Right atrium auricular region (tissue), 2 donors: ENCODE results near the gene C1orf198. TPM values are rescaled to one million over a fixed set of nuclear protein-coding genes. Genes with fewer than 3 reads are reported as not detected.

ENCODE experiments used
- DNase-seq: peaks from one replicate; pipeline ENCODE4 v3.0.0-alpha.2; 2019; ENCODE audit warnings: low spot score
- H3K27ac ChIP-seq, 2 donors: fragments of 200-600 bp; sonication (generic); 1 replicate in 1 of 2; 2 replicates in 1 of 2; pipeline ENCODE4 v1.5.1; 2016 to 2019
- H3K27me3 ChIP-seq, 2 donors: fragments of 200-600 bp; sonication (generic); one replicate each; pipeline versions ENCODE4 v1.5.1 to v1.6.0; 2017 to 2019
- H3K36me3 ChIP-seq: fragments of 200-600 bp; sonication (generic); one replicate; pipeline ENCODE4 v1.5.1; 2016
- H3K4me1 ChIP-seq, 2 donors: fragments of 200-600 bp; sonication (generic); one replicate each; pipeline versions ENCODE4 v1.5.1 to v1.6.0; 2017 to 2019
- H3K4me3 ChIP-seq, 2 donors: fragments of 200-600 bp; sonication (generic); 1 replicate in 1 of 2; 2 replicates in 1 of 2; pipeline ENCODE4 v1.5.1; 2017 to 2019; ENCODE audit warnings: mild to moderate bottlenecking in 1 of 2, moderate library complexity in 1 of 2
- H3K9me3 ChIP-seq, 2 donors: fragments of 200-600 bp; sonication (generic); one replicate each; pipeline ENCODE4 v1.5.1; 2019
- total RNA-seq, 2 donors: library from RNA; depleted of rRNA; stranded (reverse); fragments of >200 nt; gene quantifications; one replicate each; pipeline ENCODE4 v1.1.0, GENCODE V29; 2016
- TF ChIP-seq, protein P1 (sequence below), 2 donors: fragments of 200-600 bp; sonication (generic); IDR thresholded peaks; one replicate each; pipeline ENCODE4 v1.5.1; 2019; ENCODE audit warnings: antibody characterized with exemption in 2 of 2

The C1orf198 gene
- total RNA-seq, 2 donors from 2014 or later = 86.1 to 115 TPM

DNA sequence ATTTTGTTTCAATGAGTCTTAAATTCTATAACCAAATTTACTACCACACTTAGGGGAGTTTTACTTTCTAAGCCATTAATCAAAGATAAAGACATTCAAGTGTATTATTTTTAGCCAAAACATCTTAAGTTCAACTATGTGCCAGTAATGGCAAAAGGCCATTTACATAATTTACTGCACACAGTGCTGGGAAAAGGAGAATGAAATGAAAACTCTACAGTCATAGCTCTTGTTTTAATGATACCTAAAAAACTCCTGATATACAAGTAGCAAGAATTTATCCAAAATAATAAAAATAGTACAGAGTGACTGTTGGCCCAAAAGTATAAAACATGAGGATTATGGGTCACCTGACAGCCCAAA lies 42.4 kb upstream of the C1orf198 start:
- H3K27me3 ChIP-seq = no peaks in the 10 kb centered on the region
- no peaks in the 10 kb centered on the region for H3K9me3 ChIP-seq
- DNase-seq = no peak
- no peak overlapping the region for H3K4me3 ChIP-seq
- peaks cover 0 to 12% of the 10 kb centered on the region in 2 donors for H3K4me1 ChIP-seq
- TF ChIP-seq, protein P1, sequence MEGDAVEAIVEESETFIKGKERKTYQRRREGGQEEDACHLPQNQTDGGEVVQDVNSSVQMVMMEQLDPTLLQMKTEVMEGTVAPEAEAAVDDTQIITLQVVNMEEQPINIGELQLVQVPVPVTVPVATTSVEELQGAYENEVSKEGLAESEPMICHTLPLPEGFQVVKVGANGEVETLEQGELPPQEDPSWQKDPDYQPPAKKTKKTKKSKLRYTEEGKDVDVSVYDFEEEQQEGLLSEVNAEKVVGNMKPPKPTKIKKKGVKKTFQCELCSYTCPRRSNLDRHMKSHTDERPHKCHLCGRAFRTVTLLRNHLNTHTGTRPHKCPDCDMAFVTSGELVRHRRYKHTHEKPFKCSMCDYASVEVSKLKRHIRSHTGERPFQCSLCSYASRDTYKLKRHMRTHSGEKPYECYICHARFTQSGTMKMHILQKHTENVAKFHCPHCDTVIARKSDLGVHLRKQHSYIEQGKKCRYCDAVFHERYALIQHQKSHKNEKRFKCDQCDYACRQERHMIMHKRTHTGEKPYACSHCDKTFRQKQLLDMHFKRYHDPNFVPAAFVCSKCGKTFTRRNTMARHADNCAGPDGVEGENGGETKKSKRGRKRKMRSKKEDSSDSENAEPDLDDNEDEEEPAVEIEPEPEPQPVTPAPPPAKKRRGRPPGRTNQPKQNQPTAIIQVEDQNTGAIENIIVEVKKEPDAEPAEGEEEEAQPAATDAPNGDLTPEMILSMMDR (IDR thresholded peaks at IDR 0.05) = no peak
- peak overlapping the region; percentile 61 to 73 for H3K27ac ChIP-seq
- H3K36me3 ChIP-seq = no peaks in the 10 kb centered on the region

DNA sequence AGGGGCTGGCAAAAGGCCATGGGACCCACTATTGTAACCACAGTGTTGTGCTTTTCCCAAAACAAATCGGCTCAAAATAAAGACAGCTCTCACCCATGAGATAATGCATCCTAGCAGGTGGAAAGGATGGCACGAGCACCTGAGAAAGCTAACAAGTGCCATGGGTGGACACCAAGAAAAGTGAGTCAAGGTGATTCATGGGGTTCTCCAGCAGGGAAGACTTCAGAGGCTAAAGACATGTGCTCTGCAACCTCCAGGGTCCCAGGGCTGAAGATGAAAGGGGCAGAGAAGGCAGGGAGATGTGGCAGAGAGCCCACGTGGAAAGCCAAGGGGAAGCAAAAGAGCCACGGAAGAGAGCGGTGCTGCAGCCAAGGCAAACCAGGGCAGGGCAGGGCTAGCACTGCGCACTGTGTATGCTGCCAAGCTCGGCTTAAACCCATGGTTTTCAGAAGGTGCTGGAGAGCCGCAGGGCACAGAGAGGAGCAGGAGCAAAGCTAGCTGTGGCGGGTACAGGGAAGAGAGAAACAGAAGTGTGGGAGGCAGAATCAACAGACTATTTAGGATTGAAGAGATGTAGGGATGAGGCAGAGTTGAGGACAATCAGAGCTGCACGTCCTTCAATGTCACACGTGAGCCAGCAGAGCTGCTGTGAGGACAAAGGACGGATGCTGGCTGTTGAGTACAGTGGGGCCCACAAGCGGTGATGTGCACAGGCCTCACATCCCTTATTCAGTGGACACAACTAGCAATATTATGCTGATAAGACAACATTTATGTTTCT lies 41.8 kb upstream of the C1orf198 start:
- Histone ChIP-seq H3K4me1 (peaks cover 0 to 12% of the 10 kb centered on the region in 2 donors), H3K9me3 (no peaks in the 10 kb centered on the region), H3K27me3 (no peaks in the 10 kb centered on the region), H3K4me3 (no peak overlapping the region), H3K36me3 (no peaks in the 10 kb centered on the region), H3K27ac (peak overlapping the region; percentile 61 to 73)
- TF ChIP-seq, protein P1 (IDR thresholded peaks at IDR 0.05) = no peak
- DNase-seq = no peak

DNA sequence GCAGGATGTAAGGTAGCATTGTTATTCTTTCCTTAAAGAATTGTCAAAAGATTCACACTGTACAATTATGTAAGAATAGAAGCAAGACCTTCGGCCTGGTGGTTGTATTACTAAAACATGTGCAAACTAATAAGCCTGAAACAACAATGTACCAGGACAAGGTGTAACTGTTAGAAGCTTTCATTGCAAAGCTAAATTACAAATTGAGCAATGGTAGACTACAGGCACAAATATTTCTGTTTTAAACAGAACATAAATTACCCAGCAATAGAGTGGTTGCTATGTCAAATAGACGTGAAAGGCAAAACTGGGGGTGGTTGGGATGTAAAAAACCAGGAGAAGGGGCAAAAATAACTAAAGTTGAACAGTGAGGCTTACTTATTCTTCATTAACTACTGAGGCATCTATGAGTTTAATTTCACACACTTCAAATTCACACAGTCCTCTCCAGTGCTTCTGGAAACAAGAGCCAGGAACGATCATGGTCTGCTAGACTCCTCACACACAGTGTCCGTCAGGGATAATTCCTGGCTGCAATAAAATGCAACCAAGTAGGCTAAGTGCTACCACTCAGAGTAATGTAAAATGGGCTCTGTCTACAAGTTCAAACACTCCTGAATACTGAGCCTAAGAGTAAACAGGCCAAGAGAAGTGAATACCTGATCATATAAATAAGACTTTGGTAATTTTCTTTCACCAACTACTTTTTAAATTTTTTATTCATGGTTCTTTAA lies 39.3 kb upstream of the C1orf198 start:
- H3K27ac ChIP-seq = no peak overlapping the region

DNA sequence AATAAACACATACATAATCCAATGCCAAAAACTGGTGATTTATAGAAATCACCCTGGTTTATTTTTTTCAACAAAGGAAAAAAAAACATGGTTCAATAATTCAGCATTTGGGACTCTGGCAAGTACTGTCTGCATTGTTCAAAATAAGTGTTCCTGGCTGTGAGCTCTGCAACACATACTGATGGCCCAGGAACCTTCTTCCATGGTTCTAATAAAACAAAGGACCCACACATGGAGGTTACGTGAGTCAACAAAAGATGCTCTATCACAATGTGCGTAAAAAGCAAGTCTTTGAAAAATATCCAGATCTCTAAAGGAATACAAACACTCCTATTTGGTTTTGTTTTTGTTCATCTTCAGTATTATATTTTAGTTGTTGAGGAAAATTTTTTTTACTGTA lies 37.9 kb upstream of the C1orf198 start:
- no peak for DNase-seq
- TF ChIP-seq, protein P1 (IDR thresholded peaks at IDR 0.05) = no peak
- H3K27me3 ChIP-seq = no peaks in the 10 kb centered on the region
- peaks cover 0 to 12% of the 10 kb centered on the region in 2 donors for H3K4me1 ChIP-seq
- H3K36me3 ChIP-seq = no peaks in the 10 kb centered on the region
- H3K9me3 ChIP-seq = no peaks in the 10 kb centered on the region
- no peak overlapping the region for H3K4me3 ChIP-seq
- no peak overlapping the region for H3K27ac ChIP-seq

More for the DNA sequence above, 39.3 kb upstream of the C1orf198 start:
- no peaks in the 10 kb centered on the region for H3K9me3 ChIP-seq
- H3K36me3 ChIP-seq = no peaks in the 10 kb centered on the region
- TF ChIP-seq, protein P1 (IDR thresholded peaks at IDR 0.05) = no peak
- DNase-seq = no peak
- H3K27me3 ChIP-seq = no peaks in the 10 kb centered on the region
- no peak overlapping the region for H3K4me3 ChIP-seq
- H3K4me1 ChIP-seq = peaks cover 0 to 12% of the 10 kb centered on the region in 2 donors

DNA sequence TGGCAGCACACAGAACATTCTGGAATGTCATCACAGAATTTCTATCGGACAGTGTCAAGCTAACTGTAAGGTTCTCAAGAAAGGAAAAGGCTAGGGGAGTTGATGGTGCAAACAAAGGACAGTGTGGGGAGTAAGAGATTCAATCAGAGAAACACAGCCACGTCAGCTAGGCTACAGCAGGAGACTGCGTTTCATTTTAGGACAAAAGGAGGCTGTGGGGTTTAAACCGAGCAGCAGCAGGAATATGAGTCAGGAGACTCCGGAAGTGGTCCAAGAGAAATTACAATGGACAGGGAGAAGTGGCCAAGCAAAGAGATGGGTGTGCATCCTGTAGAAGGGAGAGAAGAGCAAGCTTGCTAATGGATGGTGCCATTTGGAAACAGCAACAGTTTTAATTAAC lies 37.4 kb upstream of the C1orf198 start:
- no peaks in the 10 kb centered on the region for H3K36me3 ChIP-seq
- DNase-seq = no peak
- H3K27me3 ChIP-seq = no peaks in the 10 kb centered on the region
- no peaks in the 10 kb centered on the region for H3K9me3 ChIP-seq
- H3K27ac ChIP-seq = no peak overlapping the region
- H3K4me3 ChIP-seq = no peak overlapping the region
- peaks cover 0 to 10% of the 10 kb centered on the region in 2 donors for H3K4me1 ChIP-seq
- TF ChIP-seq, protein P1 (IDR thresholded peaks at IDR 0.05) = no peak
